Measurements from ENCODE around the gene GJB5.
"Not testable (repeated sequence)": the region's sequence is repeated elsewhere in the genome, so short reads cannot be mapped to it uniquely, and the experiment has no call there.

The GJB5 gene

GRCh38 chr1:34770891-34771504, 16.2 kb downstream of the GJB5 start:
- Mint-ChIP-seq H3K27me3 (no peaks in the 10 kb centered on the region), H3K9me3 (no peaks in the 10 kb centered on the region)

GRCh38 chr1:34771573-34772371, 16.9 kb downstream of the GJB5 start:
- H3K27ac Mint-ChIP-seq (ENCODE audit: low read depth), result no peak overlapping the region
- H3K36me3 Mint-ChIP-seq (ENCODE audit: insufficient read depth), result no peaks in the 10 kb centered on the region
- DNase-seq (ENCODE audit: low spot score in 2 of 2), result no peak
- H3K4me3 Mint-ChIP-seq, result no peak overlapping the region
- no peaks in the 10 kb centered on the region for H3K4me1 Mint-ChIP-seq
- no peaks in the 10 kb centered on the region for H3K27me3 Mint-ChIP-seq
- no peak for ATAC-seq (replicated peaks; ENCODE audit: extremely low read depth, poor library complexity, severe bottlenecking)
- no peaks in the 10 kb centered on the region for H3K9me3 Mint-ChIP-seq

More at GRCh38 chr1:34770891-34771504, 16.2 kb downstream of the GJB5 start:
- Mint-ChIP-seq H3K4me1 (no peaks in the 10 kb centered on the region), H3K4me3 (no peak overlapping the region), H3K27ac (ENCODE audit: low read depth) (no peak overlapping the region), H3K36me3 (ENCODE audit: insufficient read depth) (no peaks in the 10 kb centered on the region)
- DNase-seq (ENCODE audit: low spot score in 2 of 2), result no peak
- ATAC-seq (replicated peaks; ENCODE audit: extremely low read depth, poor library complexity, severe bottlenecking), result no peak

GRCh38 chr1:34773114-34773513, 18.3 kb downstream of the GJB5 start:
- not testable (repeated sequence) for H3K36me3 Mint-ChIP-seq (ENCODE audit: insufficient read depth); DNase-seq (ENCODE audit: low spot score in 2 of 2); H3K27me3 Mint-ChIP-seq; ATAC-seq (replicated peaks; ENCODE audit: extremely low read depth, poor library complexity, severe bottlenecking); H3K4me1 Mint-ChIP-seq; H3K27ac Mint-ChIP-seq (ENCODE audit: low read depth); H3K4me3 Mint-ChIP-seq; H3K9me3 Mint-ChIP-seq

- no peak for DNase-seq (ENCODE audit: low spot score in 2 of 2)
- Mint-ChIP-seq H3K4me1 (no peaks in the 10 kb centered on the region), H3K4me3 (no peak overlapping the region), H3K9me3 (no peaks in the 10 kb centered on the region), H3K36me3 (ENCODE audit: insufficient read depth) (no peaks in the 10 kb centered on the region), H3K27ac (ENCODE audit: low read depth) (no peak overlapping the region), H3K27me3 (peaks cover 25% of the 10 kb centered on the region)
- ATAC-seq (replicated peaks; ENCODE audit: extremely low read depth, poor library complexity, severe bottlenecking), result no peak
Measured at GRCh38 chr1:34774957-34775356, 20.1 kb downstream of the GJB5 start.

GRCh38 chr1:34776911-34777310, 22.1 kb downstream of the GJB5 start:
- no peaks in the 10 kb centered on the region for H3K36me3 Mint-ChIP-seq (ENCODE audit: insufficient read depth)
- H3K9me3 Mint-ChIP-seq, result no peaks in the 10 kb centered on the region
- no peak for ATAC-seq (replicated peaks; ENCODE audit: extremely low read depth, poor library complexity, severe bottlenecking)
- H3K4me1 Mint-ChIP-seq, result no peaks in the 10 kb centered on the region
- H3K4me3 Mint-ChIP-seq, result no peak overlapping the region
- H3K27me3 Mint-ChIP-seq, result peaks cover 29% of the 10 kb centered on the region
- H3K27ac Mint-ChIP-seq (ENCODE audit: low read depth), result no peak overlapping the region
- no peak for DNase-seq (ENCODE audit: low spot score in 2 of 2)

- no peak overlapping the region for H3K27ac Mint-ChIP-seq (ENCODE audit: low read depth)
- no peaks in the 10 kb centered on the region for H3K9me3 Mint-ChIP-seq
- peaks cover 37% of the 10 kb centered on the region for H3K27me3 Mint-ChIP-seq
- H3K36me3 Mint-ChIP-seq (ENCODE audit: insufficient read depth), result no peaks in the 10 kb centered on the region
- H3K4me3 Mint-ChIP-seq, result no peak overlapping the region
- ATAC-seq (replicated peaks; ENCODE audit: extremely low read depth, poor library complexity, severe bottlenecking), result no peak
- no peak for DNase-seq (ENCODE audit: low spot score in 2 of 2)
- H3K4me1 Mint-ChIP-seq, result no peaks in the 10 kb centered on the region
Measured at GRCh38 chr1:34777519-34778321, 22.9 kb downstream of the GJB5 start.

- peaks cover 44% of the 10 kb centered on the region for H3K27me3 Mint-ChIP-seq
- no peaks in the 10 kb centered on the region for H3K36me3 Mint-ChIP-seq (ENCODE audit: insufficient read depth)
- DNase-seq (ENCODE audit: low spot score in 2 of 2) (no peak), ATAC-seq (replicated peaks; ENCODE audit: extremely low read depth, poor library complexity, severe bottlenecking) (no peak)
- no peak overlapping the region for H3K27ac Mint-ChIP-seq (ENCODE audit: low read depth)
- no peak overlapping the region for H3K4me3 Mint-ChIP-seq
- H3K4me1 Mint-ChIP-seq, result no peaks in the 10 kb centered on the region
- H3K9me3 Mint-ChIP-seq, result no peaks in the 10 kb centered on the region
Measured at GRCh38 chr1:34778381-34778780, 23.5 kb downstream of the GJB5 start.

- Mint-ChIP-seq H3K27me3 (peaks cover 48% of the 10 kb centered on the region), H3K4me3 (no peak overlapping the region), H3K27ac (ENCODE audit: low read depth) (no peak overlapping the region), H3K4me1 (no peaks in the 10 kb centered on the region), H3K36me3 (ENCODE audit: insufficient read depth) (no peaks in the 10 kb centered on the region), H3K9me3 (no peaks in the 10 kb centered on the region)
- DNase-seq (ENCODE audit: low spot score in 2 of 2) (no peak), ATAC-seq (replicated peaks; ENCODE audit: extremely low read depth, poor library complexity, severe bottlenecking) (no peak)
Measured at GRCh38 chr1:34779005-34779404, 24.2 kb downstream of the GJB5 start.

- Mint-ChIP-seq H3K4me1 (no peaks in the 10 kb centered on the region), H3K36me3 (ENCODE audit: insufficient read depth) (no peaks in the 10 kb centered on the region), H3K27me3 (peaks cover 48% of the 10 kb centered on the region), H3K4me3 (no peak overlapping the region), H3K9me3 (no peaks in the 10 kb centered on the region), H3K27ac (ENCODE audit: low read depth) (no peak overlapping the region)
- ATAC-seq (replicated peaks; ENCODE audit: extremely low read depth, poor library complexity, severe bottlenecking) (no peak), DNase-seq (ENCODE audit: low spot score in 2 of 2) (no peak)
Measured at GRCh38 chr1:34779526-34779925, 24.7 kb downstream of the GJB5 start.

GRCh38 chr1:34779962-34780361, 25.1 kb downstream of the GJB5 start:
- no peaks in the 10 kb centered on the region for H3K4me1 Mint-ChIP-seq
- no peak for ATAC-seq (replicated peaks; ENCODE audit: extremely low read depth, poor library complexity, severe bottlenecking)
- H3K9me3 Mint-ChIP-seq, result no peaks in the 10 kb centered on the region
- DNase-seq (ENCODE audit: low spot score in 2 of 2), result no peak
- H3K36me3 Mint-ChIP-seq (ENCODE audit: insufficient read depth), result no peaks in the 10 kb centered on the region
- H3K4me3 Mint-ChIP-seq, result no peak overlapping the region
- no peak overlapping the region for H3K27ac Mint-ChIP-seq (ENCODE audit: low read depth)
- H3K27me3 Mint-ChIP-seq, result peaks cover 52% of the 10 kb centered on the region

- H3K9me3 Mint-ChIP-seq, result no peaks in the 10 kb centered on the region
- H3K4me1 Mint-ChIP-seq, result no peaks in the 10 kb centered on the region
- peaks cover 58% of the 10 kb centered on the region for H3K27me3 Mint-ChIP-seq
- no peak overlapping the region for H3K27ac Mint-ChIP-seq (ENCODE audit: low read depth)
- H3K4me3 Mint-ChIP-seq, result no peak overlapping the region
- DNase-seq (ENCODE audit: low spot score in 2 of 2), result no peak
- H3K36me3 Mint-ChIP-seq (ENCODE audit: insufficient read depth), result no peaks in the 10 kb centered on the region
- no peak for ATAC-seq (replicated peaks; ENCODE audit: extremely low read depth, poor library complexity, severe bottlenecking)
Measured at GRCh38 chr1:34780528-34780927, 25.7 kb downstream of the GJB5 start.

GRCh38 chr1:34781071-34781843, 26.4 kb downstream of the GJB5 start, which contains the start of gene GJB3:
TSS of gene GJB3 (plus strand) at chr1:34781214. CDS start at chr1:34784763, 3,549 bp downstream.
- peaks cover 58% of the 10 kb centered on the region for H3K27me3 Mint-ChIP-seq

More at GRCh38 chr1:34781071-34781843, 26.4 kb downstream of the GJB5 start, which contains the start of gene GJB3:
- H3K4me3 Mint-ChIP-seq, result no peak within 1 kb of the TSS
- ATAC-seq (replicated peaks; ENCODE audit: extremely low read depth, poor library complexity, severe bottlenecking) (no peak), DNase-seq (ENCODE audit: low spot score in 2 of 2) (no peak)
- no peaks in the 10 kb centered on the region for H3K4me1 Mint-ChIP-seq
- no peaks in the 10 kb centered on the region for H3K9me3 Mint-ChIP-seq
- no peak within 1 kb of the TSS for H3K27ac Mint-ChIP-seq (ENCODE audit: low read depth)
- H3K36me3 Mint-ChIP-seq (ENCODE audit: insufficient read depth), result no peaks in the 10 kb centered on the region
